Uterus (tissue), 4 donors: ENCODE data around the gene INSYN2B. TPM values are rescaled to one million over a fixed set of nuclear protein-coding genes. Genes with fewer than 3 reads are reported as not detected.

Experiments used
- DNase-seq, 2 donors: peaks; one replicate each; pipeline ENCODE4 v3.0.0-alpha.2; 2019 to 2020
- H3K27ac ChIP-seq, 2 donors: fragments of 200-600 bp; sonication (generic); 1 replicate in 1 of 2; 2 replicates in 1 of 2; pipeline ENCODE4 v1.5.1; 2016 to 2018
- H3K27me3 ChIP-seq, 2 donors: fragments of 200-600 bp; sonication (generic); one replicate each; pipeline ENCODE4 v1.5.1; 2018 to 2019; ENCODE audit warnings: control low read depth in 1 of 2
- H3K36me3 ChIP-seq, 2 donors: fragments of 200-600 bp; sonication (generic); one replicate each; pipeline ENCODE4 v1.5.1; 2019; ENCODE audit warnings: control low read depth in 1 of 2
- H3K4me1 ChIP-seq, 2 donors: fragments of 200-600 bp; sonication (generic); one replicate each; pipeline ENCODE4 v1.5.1; 2018 to 2019; ENCODE audit warnings: control low read depth in 1 of 2
- H3K4me3 ChIP-seq, 2 donors: fragments of 200-600 bp; sonication (generic); 1 replicate in 1 of 2; 2 replicates in 1 of 2; pipeline ENCODE4 v1.5.1; 2018 to 2019; ENCODE audit warnings: mild to moderate bottlenecking in 1 of 2
- H3K9me3 ChIP-seq, 2 donors: fragments of 200-600 bp; sonication (generic); one replicate each; pipeline ENCODE4 v1.5.1; 2019; ENCODE audit warnings: control low read depth in 1 of 2
- CTCF ChIP-seq, 4 experiments: fragments of 200-600 bp in 2 of 4; fragments of 450-650 bp in 2 of 4; sonication (generic) in 2 of 4; IDR thresholded peaks; one replicate each; pipeline ENCODE4 v1.5.1; 2016 to 2019; ENCODE audit warnings: antibody characterized with exemption in 4 of 4, mild to moderate bottlenecking in 2 of 4, moderate library complexity in 1 of 4
- POLR2A ChIP-seq, 2 donors: fragments of 450-650 bp; IDR thresholded peaks; one replicate each; pipeline ENCODE4 v1.6.1; 2016; ENCODE audit warnings: antibody characterized with exemption in 2 of 2, mild to moderate bottlenecking in 1 of 2, moderate library complexity in 1 of 2
- intact Hi-C: fragments of 100-400 bp; cut with DNase I; formaldehyde crosslinking; loops from one replicate; pipeline ENCODE4 v1.15.1; 2023; ENCODE audit warnings: low total_unique reads
- total RNA-seq, 4 donors: library from RNA; depleted of rRNA in 3 of 4; stranded (reverse); fragments of >200 nt in 3 of 4; gene quantifications; one replicate each; pipeline versions ENCODE4 v1.1.0 to v1.2.4, GENCODE V29; 2014 to 2023
- donor health status: DM: yes; HTN: yes; CAD: no.

INSYN2B gene
- total RNA-seq, 4 donors from 2014 or later = 0.34 to 2.4 TPM; not detected in 2

GRCh38 chr5:169904508-169904907 is 75.8 kb downstream of the INSYN2B start:
- no peak for TF ChIP-seq POLR2A (IDR thresholded peaks at IDR 0.05)
- no peak for TF ChIP-seq CTCF (IDR thresholded peaks at IDR 0.05)
- Histone ChIP-seq H3K27ac (no peak overlapping the region), H3K9me3 (no peaks in the 10 kb centered on the region), H3K36me3 (no peaks in the 10 kb centered on the region), H3K4me1 (no peaks in the 10 kb centered on the region), H3K27me3 (no peaks in the 10 kb centered on the region), H3K4me3 (no peak overlapping the region)
- no peak for DNase-seq
- intact Hi-C loops = no loop called here

- intact Hi-C loops = no loop called here
- Histone ChIP-seq H3K9me3 (no peaks in the 10 kb centered on the region), H3K27ac (no peak overlapping the region), H3K4me1 (no peaks in the 10 kb centered on the region), H3K27me3 (no peaks in the 10 kb centered on the region), H3K4me3 (no peak overlapping the region), H3K36me3 (no peaks in the 10 kb centered on the region)
- TF ChIP-seq POLR2A (IDR thresholded peaks at IDR 0.05) (no peak), CTCF (IDR thresholded peaks at IDR 0.05) (no peak)
- DNase-seq = no peak
These were observed 76.2 kb downstream of the INSYN2B start for GRCh38 chr5:169904059-169904458.

- no peak overlapping the region for H3K27ac ChIP-seq
- H3K9me3 ChIP-seq = no peaks in the 10 kb centered on the region
- intact Hi-C loops = no loop called here
- H3K27me3 ChIP-seq = no peaks in the 10 kb centered on the region
- TF ChIP-seq POLR2A (IDR thresholded peaks at IDR 0.05) (no peak), CTCF (IDR thresholded peaks at IDR 0.05) (no peak)
- no peaks in the 10 kb centered on the region for H3K4me1 ChIP-seq
- no peak for DNase-seq
- no peaks in the 10 kb centered on the region for H3K36me3 ChIP-seq
- no peak overlapping the region for H3K4me3 ChIP-seq
These were observed 78.4 kb downstream of the INSYN2B start for GRCh38 chr5:169901896-169902295.

GRCh38 chr5:169897481-169897880 is 82.8 kb downstream of the INSYN2B start:
- intact Hi-C loops = no loop called here
- no peaks in the 10 kb centered on the region for H3K4me1 ChIP-seq
- H3K9me3 ChIP-seq = no peaks in the 10 kb centered on the region
- H3K36me3 ChIP-seq = no peaks in the 10 kb centered on the region
- H3K27ac ChIP-seq = no peak overlapping the region
- DNase-seq = no peak
- H3K4me3 ChIP-seq = no peak overlapping the region
- H3K27me3 ChIP-seq = no peaks in the 10 kb centered on the region
- TF ChIP-seq POLR2A (IDR thresholded peaks at IDR 0.05) = no peak

- no peak overlapping the region for H3K27ac ChIP-seq
- H3K36me3 ChIP-seq = no peaks in the 10 kb centered on the region
- no peak for DNase-seq
- H3K4me3 ChIP-seq = no peak overlapping the region
- intact Hi-C loops = no loop called here
- no peak for TF ChIP-seq CTCF (IDR thresholded peaks at IDR 0.05)
- no peaks in the 10 kb centered on the region for H3K4me1 ChIP-seq
- no peaks in the 10 kb centered on the region for H3K9me3 ChIP-seq
- no peaks in the 10 kb centered on the region for H3K27me3 ChIP-seq
These were observed 84.4 kb downstream of the INSYN2B start for GRCh38 chr5:169895926-169896325.

- Histone ChIP-seq H3K36me3 (no peaks in the 10 kb centered on the region), H3K4me1 (no peaks in the 10 kb centered on the region), H3K4me3 (no peak overlapping the region), H3K27me3 (no peaks in the 10 kb centered on the region), H3K27ac (no peak overlapping the region), H3K9me3 (no peaks in the 10 kb centered on the region)
- intact Hi-C loops = no loop called here
- DNase-seq = no peak
- no peak for TF ChIP-seq POLR2A (IDR thresholded peaks at IDR 0.05)
These were observed 86.7 kb downstream of the INSYN2B start for GRCh38 chr5:169893571-169893970.
